D721Med (cell line): Measurements from ENCODE around the gene MT1E.
"Not testable (repeated sequence)": the region's sequence is repeated elsewhere in the genome, so short reads cannot be mapped to it uniquely, and the experiment has no call there.

Source experiments
- DNase-seq: peaks from one replicate; pipeline ENCODE4 v3.0.0; 2011; ENCODE audit warnings: low spot score; ENCODE audit not compliant: insufficient read length
- FAIRE-seq: peaks from 2 replicates; lab custom pipeline; 2011; peaks lifted over from hg19 to GRCh38; lab: Jason Lieb, UNC
- CTCF ChIP-seq: IDR thresholded peaks from 2 replicates; pipeline ENCODE4 v1.5.1; 2012; ENCODE audit warnings: mild to moderate bottlenecking, control low read depth; ENCODE audit not compliant: insufficient read depth; ENCODE audit errors: missing control alignments

MT1E gene

GRCh38 chr16:56670620-56670934 is 45.0 kb downstream of the MT1E start:
- no peak for FAIRE-seq
- DNase-seq = no peak
- TF ChIP-seq CTCF = no peak

- not testable (repeated sequence) for DNase-seq, FAIRE-seq
These were observed 46.1 kb downstream of the MT1E start for GRCh38 chr16:56671691-56672090.

GRCh38 chr16:56672171-56672570 is 46.6 kb downstream of the MT1E start:
- DNase-seq, FAIRE-seq: not testable (repeated sequence)

GRCh38 chr16:56672761-56673536 is 47.4 kb downstream of the MT1E start:
- FAIRE-seq (no peak), DNase-seq (no peak)
- no peak for TF ChIP-seq CTCF

- FAIRE-seq (no peak), DNase-seq (no peak)
- peak; percentile 49 for TF ChIP-seq CTCF
These were observed 48.3 kb downstream of the MT1E start for GRCh38 chr16:56673921-56674320.

- DNase-seq, FAIRE-seq: not testable (repeated sequence)
These were observed 49.0 kb downstream of the MT1E start for GRCh38 chr16:56674570-56674969.

GRCh38 chr16:56675685-56676210 is 50.2 kb downstream of the MT1E start:
- FAIRE-seq = no peak
- DNase-seq = no peak

More at GRCh38 chr16:56675685-56676210, 50.2 kb downstream of the MT1E start:
- TF ChIP-seq CTCF = no peak
